Stimulated activated CD4-positive, alpha-beta T cell treated with anti-CD3 and anti-CD28 coated beads, Interleukin-2, amount 100 ng/mL, for 4 hours (primary cell): ENCODE results near the gene HOXD9.

ENCODE experiments used
- DNase-seq: peaks from one replicate; pipeline ENCODE4 v3.0.0-alpha.2; 2020; ENCODE audit warnings: low read depth

HOXD9 gene

GRCh38 chr2:176098366-176099158 is 24.0 kb upstream of the HOXD9 start:
- no peak for DNase-seq

GRCh38 chr2:176099159-176099727 is 23.3 kb upstream of the HOXD9 start:
- no peak for DNase-seq

- no peak for DNase-seq
These were observed 22.6 kb upstream of the HOXD9 start, which contains the start of gene HOXD12 for GRCh38 chr2:176099728-176100546. Gene HOXD12 (plus strand): TSS chr2:176099795. CDS start chr2:176099802, 7 bp downstream.

- no peak for DNase-seq
These were observed 21.9 kb upstream of the HOXD9 start for GRCh38 chr2:176100547-176101140.

- no peak for DNase-seq
These were observed 21.2 kb upstream of the HOXD9 start for GRCh38 chr2:176101216-176101830.

- DNase-seq = no peak
These were observed 20.7 kb upstream of the HOXD9 start for GRCh38 chr2:176101842-176102241.

- no peak for DNase-seq
These were observed 20.1 kb upstream of the HOXD9 start for GRCh38 chr2:176102309-176102866.

GRCh38 chr2:176103194-176103593 is 19.3 kb upstream of the HOXD9 start:
- DNase-seq = no peak

GRCh38 chr2:176103742-176104315 is 18.7 kb upstream of the HOXD9 start:
- DNase-seq = no peak

GRCh38 chr2:176104316-176105077 is 18.0 kb upstream of the HOXD9 start:
- DNase-seq = no peak

GRCh38 chr2:176105078-176105729 is 17.3 kb upstream of the HOXD9 start:
- DNase-seq = no peak

GRCh38 chr2:176105730-176106580 is 16.6 kb upstream of the HOXD9 start:
- no peak for DNase-seq

- no peak for DNase-seq
These were observed 15.7 kb upstream of the HOXD9 start, which contains the start of gene HOXD11 for GRCh38 chr2:176106581-176107539. Gene HOXD11 (plus strand): TSS chr2:176107280. CDS start chr2:176107356, 76 bp downstream.

- no peak for DNase-seq
These were observed 14.8 kb upstream of the HOXD9 start for GRCh38 chr2:176107731-176108181.

GRCh38 chr2:176109192-176109901 is 13.2 kb upstream of the HOXD9 start:
- DNase-seq = no peak

GRCh38 chr2:176109946-176110345 is 12.6 kb upstream of the HOXD9 start:
- no peak for DNase-seq
